AG04449 (cell line): ENCODE measurements around the gene TFF2.

Experiments used
- CTCF ChIA-PET: fragments of 350-600 bp; formaldehyde crosslinking; extraction: SDS; loops from one replicate; lab custom pipeline; 2021; ENCODE audit warnings: antibody characterized with exemption; lab: Yijun Ruan, JAX
- POLR2A ChIA-PET: fragments of 400-600, 350-600 bp; formaldehyde crosslinking; extraction: SDS; loops from one replicate; lab custom pipeline; 2020; ENCODE audit warnings: antibody characterized with exemption, inconsistent platforms; lab: Yijun Ruan, JAX
- DNase-seq: peaks from one replicate; pipeline ENCODE4 v3.0.0-alpha.2; 2010; ENCODE audit warnings: low read depth, low spot score
- H3K4me3 ChIP-seq: 2 replicates; pipeline ENCODE4 v1.5.1; 2011; ENCODE audit warnings: low read depth, mild to moderate bottlenecking, control low read depth, low read length
- CTCF ChIP-seq: IDR thresholded peaks from one replicate; pipeline ENCODE4 v1.5.1; 2011; ENCODE audit warnings: mild to moderate bottlenecking, moderate library complexity, low read length, control low read depth, inconsistent platforms; ENCODE audit not compliant: insufficient read depth; ENCODE audit errors: missing control alignments

TFF2 gene

DNA sequence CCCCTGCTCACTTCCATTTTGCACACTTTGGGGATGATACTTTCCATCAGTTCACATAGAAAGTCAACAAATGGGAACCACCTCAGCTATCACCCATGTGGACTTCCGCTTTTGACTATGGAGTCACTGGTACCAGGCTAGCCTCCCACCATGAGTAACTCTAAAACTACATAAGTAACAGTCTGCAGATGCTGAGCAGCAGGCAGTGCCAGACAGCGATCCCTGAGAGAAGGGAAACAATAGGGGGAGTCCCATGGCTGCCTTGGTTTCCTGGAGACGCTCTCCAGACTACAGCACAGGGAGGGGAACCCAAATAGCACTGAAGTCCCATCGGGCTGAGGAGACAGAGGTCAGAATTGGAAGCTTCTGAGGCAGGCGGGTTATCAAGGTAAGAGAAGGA is 2.8 kb upstream of the TFF2 start:
- POLR2A ChIA-PET, result no interaction called here
- TF ChIP-seq CTCF, result no peak
- H3K4me3 ChIP-seq, result no peak overlapping the region
- CTCF ChIA-PET, result no interaction called here
- DNase-seq, result no peak

- ChIA-PET CTCF (no interaction called here), POLR2A (no interaction called here)
- H3K4me3 ChIP-seq, result no peak overlapping the region
- TF ChIP-seq CTCF, result no peak
- no peak for DNase-seq
Measured at GRCh38 chr21:42352441-42353095, 1.8 kb upstream of the TFF2 start.

- CTCF ChIA-PET, result no interaction called here
- no peak for DNase-seq
- POLR2A ChIA-PET, result no interaction called here
- no peak overlapping the region for H3K4me3 ChIP-seq
- no peak for TF ChIP-seq CTCF
Measured at GRCh38 chr21:42351626-42352440, 1.0 kb upstream of the TFF2 start.

DNA sequence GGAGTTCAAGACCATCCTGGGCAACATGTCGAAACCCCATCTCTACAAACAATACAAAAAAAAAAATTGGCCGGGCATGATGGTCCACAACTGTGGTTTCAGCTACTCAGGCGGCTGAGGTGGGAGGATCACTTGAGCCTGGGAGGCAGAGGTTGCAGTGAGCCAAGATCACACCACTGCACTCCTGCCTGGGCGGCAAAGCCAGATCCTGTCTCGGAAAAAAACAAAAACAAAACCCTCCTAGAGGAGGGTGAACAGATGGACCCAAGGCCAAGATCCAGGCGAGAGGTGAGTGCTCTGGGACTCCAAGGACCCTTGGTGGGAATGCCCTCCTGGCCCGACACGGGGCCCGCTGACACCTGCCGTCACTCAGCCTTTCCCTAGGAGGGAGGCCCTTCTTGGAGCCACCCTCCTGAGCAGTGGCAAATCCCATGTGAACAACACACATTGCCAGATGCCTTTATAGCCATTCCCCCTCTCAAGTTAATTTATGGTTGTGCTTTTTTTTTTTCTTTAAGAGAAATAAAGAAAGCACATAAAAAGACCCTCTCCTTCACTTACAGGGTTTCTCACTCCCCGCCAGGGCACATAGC is 380 bp downstream of the TFF2 start:
- POLR2A ChIA-PET, result no interaction called here
- CTCF ChIA-PET, result no interaction called here
- no peak for TF ChIP-seq CTCF
- no peak for DNase-seq
- H3K4me3 ChIP-seq, result no peak overlapping the region

GRCh38 chr21:42349420-42350317 is 1.1 kb downstream of the TFF2 start:
- H3K4me3 ChIP-seq, result no peak overlapping the region
- TF ChIP-seq CTCF, result no peak
- CTCF ChIA-PET, result no interaction called here
- POLR2A ChIA-PET, result no interaction called here
- no peak for DNase-seq
